K562 (cell line): Measurements from ENCODE around the gene GLMN. TPM values are rescaled to one million over a fixed set of nuclear protein-coding genes. Genes with fewer than 3 reads are reported as not detected.
A peak's percentile ranks its signal among the peaks of the same experiment; 100 is the strongest.

Experiments
- BDP1 ChIP-seq: IDR thresholded peaks from 3 replicates; pipeline ENCODE4 v1.6.1; 2011; ENCODE audit not compliant: insufficient read length, insufficient read depth
- CEBPG ChIP-seq, 3 experiments: fragments of 200-800 bp in 1 of 3; sonication (Bioruptor generic) in 1 of 3; sonication (generic) in 1 of 3; formaldehyde crosslinking in 1 of 3; IDR thresholded peaks in 2 of 3; conservative IDR thresholded peaks in 1 of 3; 2 replicates each; pipeline versions ENCODE4 v1.6.1 to v1.8.0; 2016 to 2022; ENCODE audit warnings: missing compliant biosample characterization in 2 of 3, missing genetic modification characterization in 2 of 3, mild to moderate bottlenecking in 1 of 3, missing genetic modification reagents in 1 of 3
- COPS2 ChIP-seq: fragments of 450-650 bp; conservative IDR thresholded peaks from 2 replicates; pipeline ENCODE4 v1.6.1; 2016; ENCODE audit warnings: mild to moderate bottlenecking, moderate library complexity
- CREM ChIP-seq: IDR thresholded peaks from 2 replicates; pipeline ENCODE4 v1.6.1; 2014; ENCODE audit warnings: antibody characterized with exemption, low read depth
- DDX20 ChIP-seq: fragments of 450-650 bp; IDR thresholded peaks from 2 replicates; pipeline ENCODE4 v1.6.1; 2016; ENCODE audit warnings: missing genetic modification characterization, low read depth, mild to moderate bottlenecking, missing compliant biosample characterization, moderate library complexity
- DPF2 ChIP-seq: fragments of 450-650 bp; IDR thresholded peaks from 2 replicates; pipeline ENCODE4 v1.6.1; 2016
- EHMT2 ChIP-seq: fragments of 450-650 bp; IDR thresholded peaks from 2 replicates; pipeline ENCODE4 v1.6.1; 2018; ENCODE audit warnings: antibody characterized with exemption
- HDAC3 ChIP-seq: fragments of 450-650 bp; IDR thresholded peaks from 2 replicates; pipeline ENCODE4 v1.6.1; 2018; ENCODE audit warnings: borderline replicate concordance, mild to moderate bottlenecking, moderate library complexity; ENCODE audit not compliant: partially characterized antibody
- MEF2D ChIP-seq: conservative IDR thresholded peaks from 2 replicates; pipeline ENCODE4 v1.6.1; 2016; ENCODE audit warnings: low read depth, missing genetic modification characterization, missing compliant biosample characterization
- MTA2 ChIP-seq: fragments of 450-650 bp; IDR thresholded peaks from 2 replicates; pipeline ENCODE4 v1.6.1; 2016; ENCODE audit warnings: low read depth
- NCOR1 ChIP-seq: fragments of 450-650 bp; IDR thresholded peaks from 2 replicates; pipeline ENCODE4 v1.6.1; 2016; ENCODE audit warnings: mild to moderate bottlenecking, moderate library complexity
- PCBP2 ChIP-seq: fragments of 200-400 bp; formaldehyde crosslinking; IDR thresholded peaks from 2 replicates; pipeline ENCODE4 v1.6.1; 2018; ENCODE audit warnings: low read length, low read depth, mild to moderate bottlenecking, moderate library complexity; ENCODE audit not compliant: poor library complexity, severe bottlenecking
- RFX1 ChIP-seq: fragments of 450-650 bp; IDR thresholded peaks from 2 replicates; pipeline ENCODE4 v1.6.1; 2016; ENCODE audit warnings: mild to moderate bottlenecking, moderate library complexity
- RFX7 ChIP-seq: fragments of 250-450 bp; sonication (Bioruptor Pico); IDR thresholded peaks from 2 replicates; pipeline ENCODE4 v1.5.1; 2021; ENCODE audit warnings: mild to moderate bottlenecking
- SIRT6 ChIP-seq: IDR thresholded peaks from one replicate; pipeline ENCODE4 v1.6.1; 2012; ENCODE audit warnings: low read depth, mild to moderate bottlenecking, control low read depth, inconsistent platforms, low read length, moderate library complexity
- SREBF1 ChIP-seq: fragments of 150-350 bp; IDR thresholded peaks from 2 replicates; pipeline ENCODE4 v1.6.1; 2014; ENCODE audit warnings: antibody characterized with exemption, low read depth, low read length, borderline replicate concordance
- TCF3 ChIP-seq: sonication (generic); formaldehyde crosslinking; IDR thresholded peaks from 2 replicates; pipeline ENCODE4 v1.4.0; 2020; ENCODE audit warnings: mild to moderate bottlenecking, missing genetic modification reagents
- TEAD4 ChIP-seq, 2 experiments: sonication (generic) in 1 of 2; formaldehyde crosslinking in 1 of 2; IDR thresholded peaks; 2 replicates each; pipeline versions ENCODE4 v1.6.1 to v1.8.0; 2012 to 2022; ENCODE audit warnings: borderline replicate concordance in 1 of 2, inconsistent platforms in 1 of 2, low read length in 1 of 2, mild to moderate bottlenecking in 1 of 2, missing genetic modification reagents in 1 of 2
- TOE1 ChIP-seq, 2 experiments: fragments of 450-650 bp in 1 of 2; sonication (generic) in 1 of 2; formaldehyde crosslinking in 1 of 2; IDR thresholded peaks; 2 replicates each; pipeline versions ENCODE4 v1.7.1 to v1.8.0; 2016 to 2022; ENCODE audit warnings: borderline replicate concordance in 2 of 2, mild to moderate bottlenecking in 2 of 2, antibody characterized with exemption in 1 of 2, inconsistent platforms in 1 of 2, low read depth in 1 of 2, missing genetic modification reagents in 1 of 2, moderate library complexity in 1 of 2
- ZFP36 ChIP-seq: fragments of 150-350 bp; IDR thresholded peaks from 2 replicates; pipeline ENCODE4 v1.6.1; 2018; ENCODE audit warnings: low read length, low read depth; ENCODE audit not compliant: partially characterized antibody
- ZNF253 ChIP-seq: fragments of 250-450 bp; sonication (Bioruptor Pico); conservative IDR thresholded peaks from 2 replicates; pipeline ENCODE4 v1.6.1; 2021; ENCODE audit warnings: mild to moderate bottlenecking
- ZNF764 ChIP-seq: fragments of 250-450 bp; sonication (Bioruptor Pico); IDR thresholded peaks from 2 replicates; pipeline ENCODE4 v1.4.0; 2020; ENCODE audit warnings: low read depth, mild to moderate bottlenecking, moderate library complexity
- polyA plus RNA-seq, 8 experiments: library from polyadenylated mRNA; depleted of rRNA in 4 of 8; stranded (reverse) in 5 of 8; unstranded in 3 of 8; fragments of >200 nt; fragmentation: Nextera tagmentation in 2 of 8; fragmentation: Illumina TruSeq in 1 of 8; extraction: Ambion mirVana in 2 of 8; extraction: Trizol in 1 of 8; gene quantifications; 2 replicates each; pipeline versions ENCODE4 v1.2.1 to v1.2.3, GENCODE V29; 2011 to 2014; ENCODE audit warnings: inconsistent platforms in 1 of 8, missing spikeins in 1 of 8
- total RNA-seq, 7 experiments: library from RNA; depleted of rRNA in 6 of 7; stranded (reverse); fragments of >200 nt in 6 of 7; fragmentation: Illumina TruSeq in 2 of 7; extraction: Trizol in 2 of 7; gene quantifications; 2 replicates each; pipeline versions ENCODE4 v1.2.1 to v1.2.3, GENCODE V29; 2011 to 2021; ENCODE audit warnings: low replicate concordance in 1 of 7
- TF ChIP-seq, protein P1 (sequence below): fragments of 450-650 bp; formaldehyde crosslinking; IDR thresholded peaks from 2 replicates; pipeline ENCODE4 v1.4.0; 2022; ENCODE audit warnings: missing genetic modification characterization
- TF ChIP-seq, protein P2 (sequence below), 3 experiments: fragments of 200-800 bp in 1 of 3; sonication (Bioruptor generic) in 1 of 3; sonication (generic) in 1 of 3; formaldehyde crosslinking in 1 of 3; IDR thresholded peaks; 2 replicates each; pipeline versions ENCODE4 v1.6.1 to v1.8.0; 2016 to 2022; ENCODE audit warnings: mild to moderate bottlenecking in 2 of 3, missing compliant biosample characterization in 2 of 3, missing genetic modification characterization in 2 of 3, missing genetic modification reagents in 1 of 3
- TF ChIP-seq, protein P3 (sequence below): fragments of 450-650 bp; IDR thresholded peaks from 2 replicates; pipeline ENCODE4 v1.6.1; 2016

Gene GLMN
- total and polyA plus RNA-seq, 9 of the 15 experiments (the other 6 are each of a cell fraction or from before 2014, with no cell fraction given): 13.0 to 24.8 (median 19.0) TPM

DNA sequence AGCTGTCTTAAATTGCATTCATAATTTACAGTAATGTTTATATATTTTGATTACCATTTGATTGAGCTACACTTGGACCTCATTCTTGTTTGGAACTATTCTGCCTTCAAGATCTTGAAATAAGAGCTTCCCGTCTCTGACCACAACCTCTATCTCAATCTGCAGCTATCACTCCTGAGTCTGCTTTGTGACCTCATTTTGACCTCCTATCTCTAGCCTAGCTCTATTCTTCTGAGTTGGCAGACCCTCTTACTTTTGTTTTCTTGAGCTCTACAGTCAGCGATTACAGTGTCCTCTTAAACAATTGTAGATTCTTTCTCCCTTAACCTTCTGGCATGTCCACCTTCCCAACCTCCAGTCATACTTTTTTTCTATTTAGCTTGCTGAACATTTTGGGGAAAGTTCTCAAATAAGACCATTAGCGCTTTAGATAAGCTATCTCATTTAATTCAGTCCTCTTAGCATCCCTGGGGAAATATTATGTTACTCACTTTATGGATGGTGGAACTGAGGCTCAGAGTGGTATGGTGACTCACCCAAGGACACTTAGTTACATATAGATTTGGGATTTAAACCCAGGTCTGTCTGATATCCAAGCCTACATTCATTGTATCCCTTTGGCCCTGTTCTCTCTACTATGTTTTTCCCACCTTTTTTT, 19.2 kb upstream of the GLMN start (continued):
- 0 out of 2 replicates have a peak, but pooled peaks have one; percentile 14 for TF ChIP-seq TOE1 (IDR thresholded peaks at IDR 0.05; ENCODE audit: borderline replicate concordance)
- TF ChIP-seq TOE1 (CRISPR knock-in tag; IDR thresholded peaks at IDR 0.05; ENCODE audit: borderline replicate concordance, low read depth): no peak
- no peak for TF ChIP-seq ZFP36
- TF ChIP-seq SIRT6: no peak
- TF ChIP-seq BDP1: no peak
- TF ChIP-seq, protein P1, sequence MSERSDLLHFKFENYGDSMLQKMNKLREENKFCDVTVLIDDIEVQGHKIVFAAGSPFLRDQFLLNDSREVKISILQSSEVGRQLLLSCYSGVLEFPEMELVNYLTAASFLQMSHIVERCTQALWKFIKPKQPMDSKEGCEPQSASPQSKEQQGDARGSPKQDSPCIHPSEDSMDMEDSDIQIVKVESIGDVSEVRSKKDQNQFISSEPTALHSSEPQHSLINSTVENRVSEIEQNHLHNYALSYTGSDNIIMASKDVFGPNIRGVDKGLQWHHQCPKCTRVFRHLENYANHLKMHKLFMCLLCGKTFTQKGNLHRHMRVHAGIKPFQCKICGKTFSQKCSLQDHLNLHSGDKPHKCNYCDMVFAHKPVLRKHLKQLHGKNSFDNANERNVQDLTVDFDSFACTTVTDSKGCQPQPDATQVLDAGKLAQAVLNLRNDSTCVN (CRISPR knock-in tag): no peak
- no peak for TF ChIP-seq DDX20
- peak; percentile 95 for TF ChIP-seq TEAD4 (IDR thresholded peaks at IDR 0.05; ENCODE audit: low read length)
- TF ChIP-seq TEAD4 (CRISPR knock-in tag; IDR thresholded peaks at IDR 0.05; ENCODE audit: borderline replicate concordance): no peak
- TF ChIP-seq RFX7: no peak
- TF ChIP-seq MTA2: peak; percentile 91
- no peak for TF ChIP-seq ZNF253 (CRISPR knock-in tag)
- TF ChIP-seq PCBP2: no peak
- TF ChIP-seq ZNF764 (CRISPR knock-in tag): no peak
- peak; percentile 45 for TF ChIP-seq HDAC3
- TF ChIP-seq NCOR1: peak; percentile 89
- no peak for TF ChIP-seq EHMT2
- TF ChIP-seq, protein P2, sequence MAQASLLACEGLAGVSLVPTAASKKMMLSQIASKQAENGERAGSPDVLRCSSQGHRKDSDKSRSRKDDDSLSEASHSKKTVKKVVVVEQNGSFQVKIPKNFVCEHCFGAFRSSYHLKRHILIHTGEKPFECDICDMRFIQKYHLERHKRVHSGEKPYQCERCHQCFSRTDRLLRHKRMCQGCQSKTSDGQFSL (CRISPR knock-in tag; IDR thresholded peaks at IDR 0.05): no peak
- TF ChIP-seq, protein P2 (tag; IDR thresholded peaks at IDR 0.05): no peak
- TF ChIP-seq MEF2D (tag): no peak
- no peak for TF ChIP-seq SREBF1
- 0 out of 2 replicates have a peak, but pooled peaks have one; percentile 6 for TF ChIP-seq RFX1
- peak; percentile 92 for TF ChIP-seq DPF2
- TF ChIP-seq, protein P3, sequence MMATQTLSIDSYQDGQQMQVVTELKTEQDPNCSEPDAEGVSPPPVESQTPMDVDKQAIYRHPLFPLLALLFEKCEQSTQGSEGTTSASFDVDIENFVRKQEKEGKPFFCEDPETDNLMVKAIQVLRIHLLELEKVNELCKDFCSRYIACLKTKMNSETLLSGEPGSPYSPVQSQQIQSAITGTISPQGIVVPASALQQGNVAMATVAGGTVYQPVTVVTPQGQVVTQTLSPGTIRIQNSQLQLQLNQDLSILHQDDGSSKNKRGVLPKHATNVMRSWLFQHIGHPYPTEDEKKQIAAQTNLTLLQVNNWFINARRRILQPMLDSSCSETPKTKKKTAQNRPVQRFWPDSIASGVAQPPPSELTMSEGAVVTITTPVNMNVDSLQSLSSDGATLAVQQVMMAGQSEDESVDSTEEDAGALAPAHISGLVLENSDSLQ: 0 out of 2 replicates have a peak, but pooled peaks have one; percentile 16
- peak; percentile 89 for TF ChIP-seq TCF3 (CRISPR knock-in tag)
- TF ChIP-seq COPS2: no peak
- TF ChIP-seq CEBPG (CRISPR knock-in tag; IDR thresholded peaks at IDR 0.05): no peak
- peak in 1 of 2 experiments; percentile 4; a peak in 1 of 4 replicates for TF ChIP-seq CEBPG (tag; conservative IDR thresholded peaks at IDR 0.05 in 1 of 2, IDR thresholded peaks at IDR 0.05 in 1 of 2)
- peak; percentile 52; the same call in 1 of the 2 replicates for TF ChIP-seq CREM
